Ovary (tissue), 3 donors: ENCODE data around the gene TPRG1L.

ENCODE experiments used
- CTCF ChIP-seq, 3 donors: fragments of 450-650 bp in 2 of 3; fragments of 200-600 bp in 1 of 3; IDR thresholded peaks; one replicate each; pipeline versions ENCODE4 v1.5.1 to v1.8.0; 2016 to 2022; ENCODE audit warnings: antibody characterized with exemption in 3 of 3, mild to moderate bottlenecking in 1 of 3
- POLR2A ChIP-seq: fragments of 450-650 bp; IDR thresholded peaks from one replicate; pipeline ENCODE4 v1.6.1; 2017; ENCODE audit warnings: antibody characterized with exemption, mild to moderate bottlenecking, moderate library complexity
- donor health status: DM: no; HTN: no; CAD: no.

- no peak for TF ChIP-seq CTCF (IDR thresholded peaks at IDR 0.05)
- TF ChIP-seq POLR2A: no peak
These were observed 45.2 kb upstream of the TPRG1L start for GRCh38 chr1:3579626-3580025.
